ENCODE results near the gene FOXN1.

GRCh38 chr17:28523186-28523585 lies 17.0 kb downstream of the FOXN1 start:
- TF ChIP-seq CTCF (IDR thresholded peaks at IDR 0.05; ENCODE audit: low read depth, low read length, missing input control) (no peak), TAF1 (conservative IDR thresholded peaks at IDR 0.05) (no peak), RAD21 (IDR thresholded peaks at IDR 0.05) (no peak), ZBTB33 (IDR thresholded peaks at IDR 0.05) (no peak), ATF3 (IDR thresholded peaks at IDR 0.05) (no peak), NR2F2 (IDR thresholded peaks at IDR 0.05) (no peak)
